Measurements from ENCODE around the gene MACROD1.
A peak's percentile ranks its signal among the peaks of the same experiment; 100 is the strongest.

MACROD1 gene

GRCh38 chr11:63991558-63991957, 174.4 kb downstream of the MACROD1 start:
- DNase-seq (ENCODE audit: low read depth), result no peak
- no peak overlapping the region for H3K4me3 ChIP-seq (ENCODE audit: low read depth, low read length)
- TF ChIP-seq, protein P1, sequence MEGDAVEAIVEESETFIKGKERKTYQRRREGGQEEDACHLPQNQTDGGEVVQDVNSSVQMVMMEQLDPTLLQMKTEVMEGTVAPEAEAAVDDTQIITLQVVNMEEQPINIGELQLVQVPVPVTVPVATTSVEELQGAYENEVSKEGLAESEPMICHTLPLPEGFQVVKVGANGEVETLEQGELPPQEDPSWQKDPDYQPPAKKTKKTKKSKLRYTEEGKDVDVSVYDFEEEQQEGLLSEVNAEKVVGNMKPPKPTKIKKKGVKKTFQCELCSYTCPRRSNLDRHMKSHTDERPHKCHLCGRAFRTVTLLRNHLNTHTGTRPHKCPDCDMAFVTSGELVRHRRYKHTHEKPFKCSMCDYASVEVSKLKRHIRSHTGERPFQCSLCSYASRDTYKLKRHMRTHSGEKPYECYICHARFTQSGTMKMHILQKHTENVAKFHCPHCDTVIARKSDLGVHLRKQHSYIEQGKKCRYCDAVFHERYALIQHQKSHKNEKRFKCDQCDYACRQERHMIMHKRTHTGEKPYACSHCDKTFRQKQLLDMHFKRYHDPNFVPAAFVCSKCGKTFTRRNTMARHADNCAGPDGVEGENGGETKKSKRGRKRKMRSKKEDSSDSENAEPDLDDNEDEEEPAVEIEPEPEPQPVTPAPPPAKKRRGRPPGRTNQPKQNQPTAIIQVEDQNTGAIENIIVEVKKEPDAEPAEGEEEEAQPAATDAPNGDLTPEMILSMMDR (conservative IDR thresholded peaks at IDR 0.05; ENCODE audit: low read depth, low read length), result no peak

DNA sequence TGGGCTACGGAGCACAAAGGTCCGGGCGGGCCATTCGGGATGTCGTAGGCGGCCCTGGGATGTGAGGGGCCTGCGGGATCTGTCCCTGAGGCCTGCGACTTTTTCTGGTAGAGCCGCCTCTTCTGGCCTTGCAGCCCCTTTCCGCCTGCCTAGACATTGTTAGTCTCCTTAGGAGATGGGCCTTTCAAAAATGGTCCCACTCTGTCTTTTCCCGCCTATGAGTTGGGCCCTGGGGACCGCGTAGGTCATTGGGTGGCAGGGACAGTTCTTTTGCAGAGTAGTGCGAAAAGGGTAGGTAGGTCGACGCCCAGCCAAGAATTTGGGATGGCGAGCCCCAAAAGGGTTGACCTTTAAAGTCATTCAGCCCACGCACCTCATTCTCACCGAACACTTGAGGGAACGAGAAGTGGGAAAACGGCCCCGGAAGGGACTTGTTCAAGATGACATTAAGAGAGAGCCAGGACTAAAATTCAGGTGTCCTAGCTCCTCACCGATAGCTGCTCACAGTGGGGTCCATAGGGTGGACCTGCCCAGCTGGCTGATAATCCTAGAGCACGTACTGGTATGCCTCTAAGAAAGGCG, 178.9 kb downstream of the MACROD1 start:
- peak overlapping the region; percentile 99 for H3K4me3 ChIP-seq (ENCODE audit: low read depth, low read length)
- TF ChIP-seq, protein P1 (conservative IDR thresholded peaks at IDR 0.05; ENCODE audit: low read depth, low read length), result no peak
- no peak for DNase-seq (ENCODE audit: low read depth)

DNA sequence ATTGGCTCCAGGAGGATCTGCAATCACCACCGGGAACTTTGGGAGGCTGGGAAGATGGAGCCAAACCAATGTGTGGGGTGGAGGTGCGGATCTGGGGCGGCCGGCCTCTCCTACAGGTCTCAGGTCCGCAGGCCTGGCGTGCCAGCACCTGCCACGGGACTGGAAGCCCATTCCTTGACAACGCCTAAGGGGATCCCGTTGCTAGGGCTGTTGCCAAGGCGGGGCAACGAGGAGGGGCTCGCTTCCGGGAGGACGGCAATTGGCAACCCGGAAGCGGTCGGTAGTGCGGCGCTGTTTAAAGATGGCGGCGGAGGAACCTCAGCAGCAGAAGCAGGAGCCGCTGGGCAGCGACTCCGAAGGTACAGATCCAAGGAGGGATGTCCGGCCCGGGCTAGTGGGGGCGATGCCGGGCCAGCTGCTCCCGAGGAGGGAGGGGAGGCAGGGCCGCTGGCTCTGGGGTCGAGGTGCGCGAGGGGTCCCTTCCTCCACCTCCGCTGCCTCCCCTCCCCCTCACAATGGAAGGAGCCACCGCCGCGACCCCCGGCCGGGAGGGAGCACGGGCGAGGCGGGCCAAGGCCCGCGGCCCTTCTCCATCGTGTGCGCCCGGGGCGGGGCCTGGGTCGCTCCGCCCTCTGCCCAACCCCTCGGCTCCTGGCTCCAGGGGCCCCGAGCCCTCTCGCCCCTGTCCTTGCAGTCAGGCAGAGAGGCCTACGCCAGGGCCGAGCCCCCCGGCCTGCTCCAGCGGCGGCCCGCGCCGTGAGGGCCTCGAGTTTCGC, 179.6 kb downstream of the MACROD1 start, which contains the start of gene OTUB1:
Gene OTUB1 (plus strand): TSS at position 283 of the 776 bp plus-strand sequence. CDS start 19 bp downstream, at position 302.
- TF ChIP-seq, protein P1 (conservative IDR thresholded peaks at IDR 0.05; ENCODE audit: low read depth, low read length), result no peak
- peak; percentile 89 for DNase-seq (ENCODE audit: low read depth)
- peak within 1 kb of the TSS; percentile 99 for H3K4me3 ChIP-seq (ENCODE audit: low read depth, low read length)

DNA sequence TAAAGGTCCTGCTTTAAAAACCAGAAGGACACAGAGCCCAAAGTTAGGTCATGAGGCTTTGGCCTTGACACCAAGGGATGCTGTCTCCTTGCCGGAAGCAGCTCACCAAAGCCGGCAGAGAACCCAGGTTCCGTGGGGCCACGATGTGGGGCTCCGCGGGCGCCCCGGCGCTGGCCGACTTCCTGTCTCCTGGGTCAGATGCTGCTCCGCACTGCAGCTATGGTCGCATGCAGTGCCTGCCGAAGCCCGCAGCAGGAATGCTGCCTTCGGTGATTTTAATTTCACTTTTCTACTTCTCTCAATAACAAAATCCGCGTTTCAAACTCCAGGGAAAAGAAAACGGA, 180.1 kb downstream of the MACROD1 start:
- peak overlapping the region; percentile 99 for H3K4me3 ChIP-seq (ENCODE audit: low read depth, low read length)
- TF ChIP-seq, protein P1 (conservative IDR thresholded peaks at IDR 0.05; ENCODE audit: low read depth, low read length), result no peak
- no peak for DNase-seq (ENCODE audit: low read depth)

DNA sequence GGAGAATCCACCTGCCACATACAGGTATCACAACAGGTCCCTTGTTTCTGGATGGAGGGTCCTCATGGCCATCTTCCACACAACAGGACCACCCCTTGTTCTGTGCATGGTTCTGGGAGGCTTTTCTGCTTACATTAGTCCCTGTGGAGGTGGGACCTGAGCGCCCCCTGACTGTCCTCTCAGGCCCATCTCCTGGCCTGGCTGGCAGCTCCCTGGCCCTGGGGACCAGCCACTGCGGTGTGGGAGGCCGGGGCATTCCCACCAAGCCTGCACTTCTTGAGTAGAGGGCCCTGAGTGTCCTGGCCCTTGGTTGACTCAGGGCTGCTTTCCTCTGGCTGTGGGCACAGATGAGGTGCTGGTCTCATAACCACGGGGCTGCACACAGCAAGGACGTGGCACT, 186.5 kb downstream of the MACROD1 start:
- TF ChIP-seq, protein P1 (conservative IDR thresholded peaks at IDR 0.05; ENCODE audit: low read depth, low read length), result no peak
- no peak overlapping the region for H3K4me3 ChIP-seq (ENCODE audit: low read depth, low read length)
- no peak for DNase-seq (ENCODE audit: low read depth)

DNA sequence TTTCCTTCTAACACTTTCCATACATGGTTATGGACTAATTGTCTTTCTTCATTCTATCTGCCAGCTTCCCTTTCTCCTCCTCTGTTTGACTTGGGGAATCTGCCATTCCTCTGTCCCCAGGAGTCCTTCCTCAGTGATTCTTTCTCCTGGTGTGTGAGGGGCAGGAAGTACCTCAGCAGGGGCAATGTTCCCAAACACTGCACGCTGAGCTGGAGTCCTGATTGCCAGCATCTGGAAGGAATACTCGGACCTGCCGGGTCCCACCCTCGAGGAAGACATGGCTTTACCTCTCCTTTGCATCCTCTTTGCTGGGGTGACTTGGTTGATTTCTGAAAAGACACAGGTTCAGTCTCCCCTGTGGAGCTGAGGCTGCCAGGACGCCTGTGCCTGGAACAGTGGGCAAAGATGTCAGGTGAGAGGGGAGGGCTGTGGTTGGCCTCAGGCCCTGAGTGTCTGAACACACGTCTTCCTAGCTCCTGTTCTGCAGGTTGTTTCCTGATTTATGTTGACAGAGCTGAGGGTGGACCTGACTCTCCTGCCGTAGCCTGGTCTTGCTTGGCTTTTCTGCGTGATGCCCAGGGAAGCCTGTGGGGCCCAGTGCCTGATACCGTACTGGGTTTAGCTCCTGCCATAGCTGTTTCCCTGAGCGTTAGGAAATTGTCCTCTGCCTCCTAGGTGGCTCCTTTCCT, 187.2 kb downstream of the MACROD1 start:
- TF ChIP-seq, protein P1 (conservative IDR thresholded peaks at IDR 0.05; ENCODE audit: low read depth, low read length), result no peak
- DNase-seq (ENCODE audit: low read depth), result no peak
- no peak overlapping the region for H3K4me3 ChIP-seq (ENCODE audit: low read depth, low read length)

Measured in choroid plexus epithelial cell (primary cell).